ENCODE data around the gene IL17RD. TPM values are rescaled to one million over a fixed set of nuclear protein-coding genes. Genes with fewer than 3 reads are reported as not detected.

Gene IL17RD
- 14.8 and 47.4 TPM in 2 replicates for total RNA-seq (ENCODE audit: low replicate concordance)
- long read RNA-seq, full-length matches to known transcripts: 1 of 3 reads
- long read RNA-seq, partial matches to known transcripts: 2 of 3 reads
- long read RNA-seq, other reads (novel, unspliced or antisense): 0 of 3 reads

GRCh38 chr3:57164657-57165573 lies at the start of gene IL17RD:
IL17RD (minus strand) TSS chr3:57165353; CDS start chr3:57165286, 67 bp downstream.
- Mint-ChIP-seq H3K36me3 (no peaks in the 10 kb centered on the region), H3K27ac (peak within 1 kb of the TSS; percentile 64), H3K9me3 (no peaks in the 10 kb centered on the region), H3K4me1 (ENCODE audit: unreplicated experiment) (peaks cover 46% of the 10 kb centered on the region), H3K27me3 (peaks cover 28% of the 10 kb centered on the region), H3K4me3 (peak within 1 kb of the TSS; percentile 98)
- no peak for TF ChIP-seq CTCF (conservative IDR thresholded peaks at IDR 0.05)
- peak; percentile 83 for DNase-seq (ENCODE audit: extremely low spot score, unreplicated experiment)

- Mint-ChIP-seq H3K36me3 (peaks cover 4% of the 10 kb centered on the region), H3K9me3 (no peaks in the 10 kb centered on the region), H3K27ac (no peak overlapping the region), H3K4me3 (no peak overlapping the region), H3K27me3 (no peaks in the 10 kb centered on the region), H3K4me1 (ENCODE audit: unreplicated experiment) (no peaks in the 10 kb centered on the region)
- no peak for TF ChIP-seq CTCF (conservative IDR thresholded peaks at IDR 0.05)
- DNase-seq (ENCODE audit: extremely low spot score, unreplicated experiment): no peak
These were observed 41.3 kb upstream of the IL17RD start for GRCh38 chr3:57206423-57206822.

- Mint-ChIP-seq H3K4me3 (no peak within 1 kb of the TSS), H3K27ac (no peak within 1 kb of the TSS), H3K9me3 (no peaks in the 10 kb centered on the region), H3K27me3 (no peaks in the 10 kb centered on the region), H3K36me3 (no peaks in the 10 kb centered on the region), H3K4me1 (ENCODE audit: unreplicated experiment) (no peaks in the 10 kb centered on the region)
- no peak for DNase-seq (ENCODE audit: extremely low spot score, unreplicated experiment)
- TF ChIP-seq CTCF (conservative IDR thresholded peaks at IDR 0.05): no peak
These were observed 34.7 kb upstream of the IL17RD start, which contains the start of gene HESX1 for GRCh38 chr3:57199895-57200297. HESX1 (minus strand) TSS chr3:57199978; CDS start chr3:57199918, 60 bp downstream.

- DNase-seq (ENCODE audit: extremely low spot score, unreplicated experiment): no peak
- no peaks in the 10 kb centered on the region for H3K4me1 Mint-ChIP-seq (ENCODE audit: unreplicated experiment)
- H3K9me3 Mint-ChIP-seq: no peaks in the 10 kb centered on the region
- H3K36me3 Mint-ChIP-seq: no peaks in the 10 kb centered on the region
- no peak for TF ChIP-seq CTCF (conservative IDR thresholded peaks at IDR 0.05)
- H3K27me3 Mint-ChIP-seq: no peaks in the 10 kb centered on the region
- H3K27ac Mint-ChIP-seq: no peak overlapping the region
- H3K4me3 Mint-ChIP-seq: no peak overlapping the region
These were observed 29.5 kb upstream of the IL17RD start for GRCh38 chr3:57194641-57195040.

- H3K4me1 Mint-ChIP-seq (ENCODE audit: unreplicated experiment): no peaks in the 10 kb centered on the region
- H3K9me3 Mint-ChIP-seq: no peaks in the 10 kb centered on the region
- H3K4me3 Mint-ChIP-seq: no peak overlapping the region
- DNase-seq (ENCODE audit: extremely low spot score, unreplicated experiment): no peak
- TF ChIP-seq CTCF (conservative IDR thresholded peaks at IDR 0.05): no peak
- H3K27ac Mint-ChIP-seq: no peak overlapping the region
- no peaks in the 10 kb centered on the region for H3K36me3 Mint-ChIP-seq
- H3K27me3 Mint-ChIP-seq: no peaks in the 10 kb centered on the region
These were observed 26.9 kb upstream of the IL17RD start for GRCh38 chr3:57192028-57192427.

Data from type B pancreatic cell (in vitro differentiated cells).